HG02642 (cell line): ENCODE data around the gene WASF3.

Experiments
- ATAC-seq: cut with Tn5 transposase; IDR thresholded peaks from one replicate; pipeline ENCODE4 v1.9.1; 2021; ENCODE audit warnings: mild to moderate bottlenecking; ENCODE audit not compliant: unreplicated experiment, poor library complexity

The WASF3 gene

GRCh38 chr13:26541678-26542568, 15.6 kb upstream of the WASF3 start:
- no peak for ATAC-seq

- ATAC-seq, result no peak
These were observed 12.8 kb upstream of the WASF3 start for GRCh38 chr13:26544707-26545106.

- no peak for ATAC-seq
These were observed 9.2 kb upstream of the WASF3 start for GRCh38 chr13:26548205-26548765.

- ATAC-seq, result no peak
These were observed 7.8 kb upstream of the WASF3 start for GRCh38 chr13:26549713-26550112.

- ATAC-seq, result no peak
These were observed 6.1 kb upstream of the WASF3 start for GRCh38 chr13:26551255-26551860.

GRCh38 chr13:26555413-26555812, 2.1 kb upstream of the WASF3 start:
- no peak for ATAC-seq

GRCh38 chr13:26557051-26557392, 461 bp upstream of the WASF3 start:
- peak; percentile 29 for ATAC-seq

- ATAC-seq, result peak; percentile 18
These were observed 757 bp downstream of the WASF3 start for GRCh38 chr13:26558074-26558805.

- ATAC-seq, result no peak
These were observed 1.5 kb downstream of the WASF3 start for GRCh38 chr13:26558987-26559386.

- ATAC-seq, result no peak
These were observed 3.0 kb downstream of the WASF3 start for GRCh38 chr13:26560456-26560855.

GRCh38 chr13:26561067-26561466, 3.6 kb downstream of the WASF3 start:
- no peak for ATAC-seq

GRCh38 chr13:26561651-26562511, 4.4 kb downstream of the WASF3 start:
- ATAC-seq, result no peak

- ATAC-seq, result no peak
These were observed 5.0 kb downstream of the WASF3 start for GRCh38 chr13:26562512-26562890.

- ATAC-seq, result no peak
These were observed 6.2 kb downstream of the WASF3 start for GRCh38 chr13:26563713-26564112.

- ATAC-seq, result no peak
These were observed 10.8 kb downstream of the WASF3 start for GRCh38 chr13:26568132-26568815.

- no peak for ATAC-seq
These were observed 14.0 kb downstream of the WASF3 start for GRCh38 chr13:26571518-26571917.

GRCh38 chr13:26575244-26575643, 17.8 kb downstream of the WASF3 start:
- no peak for ATAC-seq

- ATAC-seq, result no peak
These were observed 22.1 kb downstream of the WASF3 start for GRCh38 chr13:26579580-26579979.

- no peak for ATAC-seq
These were observed 26.2 kb downstream of the WASF3 start for GRCh38 chr13:26583662-26584061.
